Subcutaneous adipose tissue (tissue), 4 donors: ENCODE results near the gene FOSL2. TPM values are rescaled to one million over a fixed set of nuclear protein-coding genes. Genes with fewer than 3 reads are reported as not detected.

Experiments used
- total RNA-seq, 4 donors: library from RNA; depleted of rRNA; stranded (reverse); fragments of >200 nt; gene quantifications; one replicate each; pipeline ENCODE4 v1.1.0, GENCODE V29; 2016
- TF ChIP-seq, protein P1 (sequence below): fragments of 450-650 bp; IDR thresholded peaks from one replicate; pipeline ENCODE4 v1.5.1; 2016; ENCODE audit warnings: low read depth, mild to moderate bottlenecking, control low read depth, antibody characterized with exemption, moderate library complexity

FOSL2 gene
- total RNA-seq, 4 donors from 2014 or later: 69.7 to 137 (median 110) TPM

DNA sequence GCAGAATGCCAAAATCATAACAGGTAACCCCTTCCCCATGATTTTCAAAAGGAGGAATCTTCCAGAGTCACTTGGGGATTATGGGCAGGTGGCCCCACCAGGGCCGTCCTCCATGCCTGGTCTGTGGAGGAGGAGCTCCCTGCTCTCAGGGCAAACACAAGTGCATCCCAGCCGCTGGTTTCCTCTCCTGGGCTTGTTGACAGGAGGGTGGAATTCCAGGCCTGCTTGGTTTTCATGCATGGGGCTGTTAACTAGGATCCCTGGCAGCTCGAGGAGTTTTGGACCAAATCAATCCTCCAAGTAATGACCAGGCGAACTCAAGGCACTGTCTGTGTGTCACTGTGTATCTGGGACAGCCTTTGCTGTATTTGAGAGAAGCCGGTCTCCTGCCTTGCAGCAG is 45.3 kb downstream of the FOSL2 start:
- TF ChIP-seq, protein P1, sequence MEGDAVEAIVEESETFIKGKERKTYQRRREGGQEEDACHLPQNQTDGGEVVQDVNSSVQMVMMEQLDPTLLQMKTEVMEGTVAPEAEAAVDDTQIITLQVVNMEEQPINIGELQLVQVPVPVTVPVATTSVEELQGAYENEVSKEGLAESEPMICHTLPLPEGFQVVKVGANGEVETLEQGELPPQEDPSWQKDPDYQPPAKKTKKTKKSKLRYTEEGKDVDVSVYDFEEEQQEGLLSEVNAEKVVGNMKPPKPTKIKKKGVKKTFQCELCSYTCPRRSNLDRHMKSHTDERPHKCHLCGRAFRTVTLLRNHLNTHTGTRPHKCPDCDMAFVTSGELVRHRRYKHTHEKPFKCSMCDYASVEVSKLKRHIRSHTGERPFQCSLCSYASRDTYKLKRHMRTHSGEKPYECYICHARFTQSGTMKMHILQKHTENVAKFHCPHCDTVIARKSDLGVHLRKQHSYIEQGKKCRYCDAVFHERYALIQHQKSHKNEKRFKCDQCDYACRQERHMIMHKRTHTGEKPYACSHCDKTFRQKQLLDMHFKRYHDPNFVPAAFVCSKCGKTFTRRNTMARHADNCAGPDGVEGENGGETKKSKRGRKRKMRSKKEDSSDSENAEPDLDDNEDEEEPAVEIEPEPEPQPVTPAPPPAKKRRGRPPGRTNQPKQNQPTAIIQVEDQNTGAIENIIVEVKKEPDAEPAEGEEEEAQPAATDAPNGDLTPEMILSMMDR: no peak

DNA sequence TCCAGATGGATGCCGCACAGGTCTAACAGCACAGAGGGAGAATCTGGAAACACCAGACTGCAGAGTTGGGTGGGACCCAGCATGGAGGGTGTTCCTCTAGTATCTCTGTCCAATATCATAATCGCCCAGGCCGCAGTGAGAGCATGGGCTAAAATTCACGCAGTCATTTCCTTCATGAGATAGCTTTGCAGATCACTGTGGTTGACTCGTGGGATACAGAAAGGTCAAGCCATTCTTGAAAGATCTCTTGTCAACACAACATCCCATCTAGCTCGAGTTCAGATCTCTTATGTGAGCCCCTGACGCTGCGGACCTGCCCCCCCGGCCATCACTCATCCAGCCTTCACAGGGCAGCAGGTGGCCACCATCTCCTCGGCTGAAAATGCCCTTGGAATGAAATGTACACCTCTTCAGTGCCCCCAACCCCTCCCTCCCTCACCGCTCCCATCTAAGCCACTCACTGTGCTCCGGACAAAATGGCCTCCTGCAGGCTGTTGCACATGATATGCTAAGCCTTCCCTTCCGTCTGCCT is 45.9 kb downstream of the FOSL2 start:
- TF ChIP-seq, protein P1: no peak

DNA sequence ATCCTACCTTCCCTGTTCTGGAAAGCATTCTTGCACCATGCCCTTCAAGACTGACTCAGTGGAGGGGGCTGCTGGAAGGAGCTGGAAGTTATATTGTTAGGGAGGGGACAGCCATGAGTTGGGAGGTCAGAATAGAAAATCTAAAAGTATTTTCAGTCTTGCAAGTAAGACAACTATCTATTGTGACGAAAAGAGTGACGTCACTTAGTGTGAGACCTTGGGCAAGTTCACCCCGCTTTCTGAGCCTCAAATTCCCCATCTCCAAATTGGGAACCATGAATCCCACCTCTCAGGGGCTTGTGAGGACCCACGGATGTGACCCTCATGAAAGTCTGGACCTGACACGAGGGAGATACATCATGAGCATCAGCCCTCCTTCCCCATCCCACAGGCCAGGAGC is 46.5 kb downstream of the FOSL2 start:
- TF ChIP-seq, protein P1: no peak

DNA sequence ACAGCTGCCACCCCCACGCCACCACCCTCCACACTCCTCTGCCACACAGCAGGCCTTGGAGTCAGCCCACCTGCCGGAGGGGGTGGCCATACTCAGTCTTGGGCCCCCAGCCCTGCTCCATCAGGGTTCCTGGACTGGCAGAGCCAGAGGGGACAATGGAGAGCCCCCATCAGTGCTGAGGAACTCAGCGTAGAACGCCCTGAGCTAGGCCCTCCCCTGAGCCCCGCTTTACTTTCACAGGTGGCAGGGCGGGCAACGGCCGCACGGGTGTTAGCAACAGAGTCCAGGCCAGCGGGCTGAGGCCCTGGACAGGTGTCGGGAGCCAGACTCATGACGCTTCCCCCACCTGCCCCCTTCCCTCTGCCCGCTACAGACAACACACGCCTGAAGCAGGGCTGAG is 47.1 kb downstream of the FOSL2 start:
- TF ChIP-seq, protein P1: no peak

DNA sequence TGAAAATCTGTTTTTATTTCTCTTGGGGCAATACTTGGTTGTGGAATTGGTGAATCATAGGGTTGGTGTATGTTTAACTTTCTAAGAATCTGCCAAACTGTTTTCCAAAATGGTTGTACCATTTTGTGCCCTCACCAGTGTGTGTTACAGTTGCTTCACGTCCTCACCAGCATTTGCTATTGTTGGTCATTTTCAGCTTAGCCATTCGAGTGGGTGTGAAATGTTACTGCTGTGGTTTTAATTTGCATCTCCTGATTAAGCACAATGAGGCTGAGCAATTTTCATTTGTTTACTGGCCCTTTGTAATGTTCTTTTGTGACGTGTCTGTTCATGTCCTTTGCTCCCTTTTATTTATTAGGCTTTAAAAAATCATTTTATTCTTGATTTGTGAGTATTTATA is 49.7 kb downstream of the FOSL2 start:
- TF ChIP-seq, protein P1: no peak

DNA sequence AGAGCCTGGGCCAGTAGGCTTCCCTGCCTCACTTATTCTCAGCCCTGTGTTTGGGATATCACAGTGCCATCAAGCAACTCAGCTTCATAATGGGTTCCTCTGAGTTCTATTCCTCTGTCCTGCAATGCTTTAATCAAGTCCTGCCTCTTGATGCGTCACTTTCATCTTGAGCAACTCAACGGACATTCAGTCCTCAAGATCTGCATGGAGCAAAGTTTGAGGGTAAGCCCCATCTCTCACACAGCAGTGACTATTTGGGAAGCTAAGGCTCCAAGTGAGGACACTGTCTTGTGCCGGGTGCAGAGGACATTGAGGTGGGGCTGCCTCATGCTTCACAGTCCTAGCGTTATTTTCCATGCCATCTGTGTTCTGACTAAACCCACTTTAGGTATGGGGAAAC is 52.3 kb downstream of the FOSL2 start:
- TF ChIP-seq, protein P1: no peak

DNA sequence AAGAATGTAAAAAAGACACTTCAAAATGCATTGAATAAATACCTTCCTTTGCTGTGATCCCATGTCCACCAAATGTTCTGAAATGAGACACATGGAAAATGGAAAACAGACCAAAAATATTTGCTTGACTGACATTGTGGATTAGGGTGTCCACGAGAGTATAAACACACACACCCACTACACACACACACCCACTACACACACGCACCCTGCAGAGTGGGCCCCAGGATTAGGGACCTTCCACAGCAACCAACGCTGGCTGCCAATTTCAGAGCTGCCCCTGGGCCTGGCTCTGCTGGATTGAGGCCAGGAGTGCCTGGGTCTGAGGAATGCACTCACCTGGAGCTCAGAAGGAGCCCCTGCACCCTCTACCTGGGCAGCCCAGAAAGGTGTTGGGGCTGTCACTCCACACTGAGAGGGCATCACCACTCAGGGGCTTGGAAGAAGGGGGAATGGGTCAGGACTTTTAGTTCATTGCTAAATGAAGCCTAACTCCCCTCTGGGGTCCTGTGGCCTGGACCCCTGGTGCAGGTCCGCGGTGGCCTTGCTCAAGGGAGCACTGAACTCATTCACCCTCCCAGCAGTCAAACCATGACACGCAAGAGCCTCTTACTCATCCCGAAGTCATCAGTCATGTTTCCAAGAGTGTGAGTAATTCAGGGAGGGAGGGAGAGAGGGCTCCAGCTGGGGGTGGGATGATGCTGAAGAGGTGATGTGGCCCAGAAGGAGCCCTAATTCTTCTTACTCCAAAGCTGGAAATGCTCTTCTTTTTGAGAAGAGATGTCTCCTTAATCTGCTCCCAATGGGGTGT is 53.0 kb downstream of the FOSL2 start:
- TF ChIP-seq, protein P1: no peak
